Thyroid gland (tissue), 4 donors: ENCODE data around the gene MET. TPM values are rescaled to one million over a fixed set of nuclear protein-coding genes. Genes with fewer than 3 reads are reported as not detected.

ENCODE experiments used
- DNase-seq, 2 donors: peaks; one replicate each; pipeline ENCODE4 v3.0.0-alpha.2; 2019
- H3K27ac ChIP-seq, 3 donors: fragments of 200-600 bp; sonication (generic); 1 replicate in 2 of 3; 2 replicates in 1 of 3; pipeline ENCODE4 v1.5.1; 2016 to 2019; ENCODE audit warnings: mild to moderate bottlenecking in 1 of 3, moderate library complexity in 1 of 3
- H3K27me3 ChIP-seq: fragments of 200-600 bp; sonication (generic); one replicate; pipeline ENCODE4 v1.5.1; 2019
- H3K36me3 ChIP-seq, 2 donors: fragments of 200-600 bp; sonication (generic); one replicate each; pipeline ENCODE4 v1.5.1; 2016 to 2019
- H3K4me1 ChIP-seq, 2 donors: fragments of 200-600 bp; sonication (generic); one replicate each; pipeline ENCODE4 v1.5.1; 2017 to 2019
- H3K4me3 ChIP-seq, 3 donors: fragments of 200-600 bp; sonication (generic); replicated peaks in 1 of 3; 1 replicate in 2 of 3; 2 replicates in 1 of 3; pipeline ENCODE4 v1.5.1; 2016; ENCODE audit warnings: mild to moderate bottlenecking in 1 of 3
- H3K9me3 ChIP-seq: fragments of 200-600 bp; sonication (generic); one replicate; pipeline ENCODE4 v1.5.1; 2017
- POLR2A ChIP-seq, 2 donors: fragments of 450-650 bp; IDR thresholded peaks; one replicate each; pipeline ENCODE4 v1.6.1; 2017; ENCODE audit warnings: antibody characterized with exemption in 2 of 2, mild to moderate bottlenecking in 2 of 2, moderate library complexity in 1 of 2
- WGBS, 2 donors: methylation state at CpG; one replicate each; pipeline ENCODE4 v1.1.5; 2017; 5-methylcytosine and 5-hydroxymethylcytosine counted together
- intact Hi-C: fragments of 100-400 bp; cut with DNase I; formaldehyde crosslinking; loops from one replicate; pipeline ENCODE4 v1.15.1; 2023
- total RNA-seq, 4 donors: library from RNA; depleted of rRNA; stranded (reverse); fragments of >200 nt; gene quantifications; one replicate each; pipeline ENCODE4 v1.2.3, GENCODE V29; 2016
- TF ChIP-seq, protein P1 (sequence below), 6 experiments: fragments of 200-600 bp in 3 of 6; fragments of 450-650 bp in 3 of 6; sonication (generic) in 3 of 6; IDR thresholded peaks; one replicate each; pipeline ENCODE4 v1.5.1; 2016 to 2019; ENCODE audit warnings: antibody characterized with exemption in 6 of 6, mild to moderate bottlenecking in 2 of 6, inconsistent platforms in 1 of 6, moderate library complexity in 1 of 6

Gene MET
- total RNA-seq, 4 donors from 2014 or later, result 41.5 to 59.6 (median 52.7) TPM

DNA sequence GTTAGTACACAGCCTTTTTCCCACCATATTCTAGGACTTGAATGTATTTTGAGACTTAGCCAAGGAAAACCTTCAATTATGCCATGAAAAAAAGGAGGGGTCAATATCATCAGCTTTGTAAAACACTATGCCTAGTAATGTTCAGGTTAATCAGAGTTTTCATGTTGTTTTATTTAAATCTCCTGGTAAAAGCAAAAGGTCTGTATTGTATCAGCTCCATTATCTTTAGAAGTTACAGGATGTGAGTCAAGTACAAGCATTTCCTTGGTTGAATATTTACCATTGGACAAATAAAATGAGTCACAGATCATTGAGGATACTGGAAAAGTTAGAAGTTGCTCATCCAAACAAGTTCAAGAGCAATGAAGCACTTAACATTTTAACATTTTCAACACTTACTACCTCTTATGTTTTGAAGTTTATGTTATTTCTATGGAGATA lies 100.4 kb downstream of the MET start:
- H3K4me1 ChIP-seq, result peaks cover 7 to 8% of the 10 kb centered on the region in 2 donors
- no peak overlapping the region for H3K4me3 ChIP-seq
- H3K27me3 ChIP-seq, result no peaks in the 10 kb centered on the region
- TF ChIP-seq, protein P1, sequence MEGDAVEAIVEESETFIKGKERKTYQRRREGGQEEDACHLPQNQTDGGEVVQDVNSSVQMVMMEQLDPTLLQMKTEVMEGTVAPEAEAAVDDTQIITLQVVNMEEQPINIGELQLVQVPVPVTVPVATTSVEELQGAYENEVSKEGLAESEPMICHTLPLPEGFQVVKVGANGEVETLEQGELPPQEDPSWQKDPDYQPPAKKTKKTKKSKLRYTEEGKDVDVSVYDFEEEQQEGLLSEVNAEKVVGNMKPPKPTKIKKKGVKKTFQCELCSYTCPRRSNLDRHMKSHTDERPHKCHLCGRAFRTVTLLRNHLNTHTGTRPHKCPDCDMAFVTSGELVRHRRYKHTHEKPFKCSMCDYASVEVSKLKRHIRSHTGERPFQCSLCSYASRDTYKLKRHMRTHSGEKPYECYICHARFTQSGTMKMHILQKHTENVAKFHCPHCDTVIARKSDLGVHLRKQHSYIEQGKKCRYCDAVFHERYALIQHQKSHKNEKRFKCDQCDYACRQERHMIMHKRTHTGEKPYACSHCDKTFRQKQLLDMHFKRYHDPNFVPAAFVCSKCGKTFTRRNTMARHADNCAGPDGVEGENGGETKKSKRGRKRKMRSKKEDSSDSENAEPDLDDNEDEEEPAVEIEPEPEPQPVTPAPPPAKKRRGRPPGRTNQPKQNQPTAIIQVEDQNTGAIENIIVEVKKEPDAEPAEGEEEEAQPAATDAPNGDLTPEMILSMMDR (IDR thresholded peaks at IDR 0.05), result no peak
- no peak for TF ChIP-seq POLR2A (IDR thresholded peaks at IDR 0.05)
- H3K27ac ChIP-seq, result no peak overlapping the region
- intact Hi-C loops, result no loop called here
- no peak for DNase-seq
- H3K36me3 ChIP-seq, result no peaks in the 10 kb centered on the region
- H3K9me3 ChIP-seq, result no peaks in the 10 kb centered on the region

DNA sequence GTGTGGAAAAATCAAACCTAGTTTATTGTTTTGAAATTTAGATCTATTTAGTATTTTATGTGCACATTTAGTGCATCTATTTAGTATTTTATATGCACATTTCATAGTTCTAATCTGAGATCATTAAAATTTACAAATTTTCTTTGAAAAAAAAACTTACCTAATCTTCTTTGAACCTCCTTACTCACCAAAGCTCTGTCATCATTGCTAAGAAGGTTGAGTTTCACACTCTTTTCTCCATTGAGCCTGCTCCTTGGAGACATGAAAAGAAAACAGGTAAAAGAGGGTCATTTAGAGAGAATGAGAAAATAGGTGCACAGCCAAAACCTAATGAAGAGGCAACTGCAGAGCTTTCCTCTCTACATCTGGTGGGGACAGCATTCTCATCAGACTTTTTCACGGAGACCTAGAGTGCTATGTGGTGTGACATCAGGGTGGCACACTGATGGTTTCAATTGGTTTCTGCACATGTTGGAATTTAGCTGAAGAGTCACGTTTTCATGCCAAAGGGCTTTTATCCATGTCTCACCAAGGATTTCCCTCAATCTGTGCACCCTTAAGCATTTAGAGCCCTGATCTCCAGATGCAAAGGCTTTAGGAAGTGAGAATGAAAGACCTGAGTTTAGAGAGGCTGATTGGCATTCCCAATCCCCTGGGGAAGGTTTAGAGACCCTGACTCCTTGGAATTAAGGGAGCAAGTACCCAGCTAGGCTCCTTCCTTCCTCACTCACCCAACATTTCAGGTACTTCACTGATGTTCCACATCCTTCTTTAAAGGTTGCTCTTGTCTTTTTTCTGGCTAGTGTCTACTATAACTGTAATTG lies 101.1 kb downstream of the MET start:
- TF ChIP-seq POLR2A (IDR thresholded peaks at IDR 0.05), result no peak
- TF ChIP-seq, protein P1 (IDR thresholded peaks at IDR 0.05), result no peak
- Histone ChIP-seq H3K27me3 (no peaks in the 10 kb centered on the region), H3K4me1 (peaks cover 7 to 8% of the 10 kb centered on the region in 2 donors), H3K9me3 (no peaks in the 10 kb centered on the region), H3K36me3 (no peaks in the 10 kb centered on the region), H3K4me3 (no peak overlapping the region), H3K27ac (no peak overlapping the region)
- whole genome bisulfite sequencing, 2 donors, result 89 to 98% methylated on average over 2 of the region's 2 CpGs
- no peak for DNase-seq
- intact Hi-C loops, result no loop called here

DNA sequence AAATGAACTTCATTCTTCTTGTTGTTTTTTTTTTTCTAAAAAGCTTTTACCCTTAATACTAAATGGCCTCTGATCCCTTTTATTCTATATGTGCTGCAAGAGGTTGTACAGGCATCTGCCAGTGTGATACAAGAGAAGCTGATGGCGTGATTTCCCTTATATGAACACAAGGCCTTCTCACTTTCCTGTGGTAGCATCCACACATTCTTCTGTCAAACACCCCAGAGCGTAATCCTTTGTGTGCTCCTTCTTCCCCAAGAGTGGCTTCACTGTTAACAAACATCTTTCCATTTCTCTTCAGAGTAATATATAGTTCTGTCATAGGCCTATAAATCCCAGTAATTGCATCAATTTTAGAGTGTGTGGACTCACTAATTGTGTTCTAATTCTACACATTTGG lies 104.0 kb downstream of the MET start:
- WGBS, 2 donors, result 97 to 99% methylated on average over 2 of the region's 2 CpGs
- intact Hi-C loops, result no loop called here
- Histone ChIP-seq H3K9me3 (no peaks in the 10 kb centered on the region), H3K4me3 (no peak overlapping the region), H3K27me3 (no peaks in the 10 kb centered on the region), H3K4me1 (peaks cover 20% of the 10 kb centered on the region in 2 donors), H3K27ac (no peak overlapping the region), H3K36me3 (no peaks in the 10 kb centered on the region)
- TF ChIP-seq POLR2A (IDR thresholded peaks at IDR 0.05), result no peak
- TF ChIP-seq, protein P1 (IDR thresholded peaks at IDR 0.05), result no peak
- DNase-seq, result no peak

DNA sequence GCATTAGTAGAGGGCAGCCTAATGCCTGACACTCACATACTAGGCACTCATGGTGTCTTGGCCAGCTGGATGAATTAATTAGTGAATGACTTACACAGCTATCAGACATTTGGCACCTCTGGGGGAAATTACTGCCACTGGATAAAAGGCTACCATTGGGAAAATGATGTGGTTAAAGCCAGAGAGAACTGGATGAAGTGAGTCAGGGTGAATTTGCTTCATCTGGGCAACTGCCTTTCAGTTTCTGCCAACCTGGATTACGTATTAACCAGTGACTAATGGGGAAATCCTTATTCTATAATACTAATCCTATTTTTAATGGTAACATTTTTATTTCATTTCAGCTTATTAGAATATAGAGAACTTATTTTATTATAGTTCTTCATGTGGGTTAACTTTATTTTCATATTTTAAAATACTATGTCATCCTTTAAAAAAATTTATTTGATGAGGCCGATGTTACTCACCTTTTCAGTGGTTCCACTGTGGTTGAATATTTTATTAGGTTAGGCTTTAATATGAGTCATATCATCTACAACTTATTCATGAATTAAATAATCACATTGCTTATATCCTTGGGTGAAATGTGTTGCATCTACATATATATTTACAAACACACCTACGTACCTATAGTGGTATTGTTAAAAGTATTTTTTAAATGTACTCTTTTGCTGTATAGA lies 104.8 kb downstream of the MET start:
- Histone ChIP-seq H3K36me3 (no peaks in the 10 kb centered on the region), H3K4me1 (peaks cover 19 to 21% of the 10 kb centered on the region in 2 donors), H3K4me3 (no peak overlapping the region), H3K27ac (no peak overlapping the region), H3K9me3 (no peaks in the 10 kb centered on the region), H3K27me3 (no peaks in the 10 kb centered on the region)
- no peak for DNase-seq
- intact Hi-C loops, result no loop called here
- WGBS, 2 donors, result 90 to 93% methylated on average over 3 of the region's 3 CpGs
- no peak for TF ChIP-seq POLR2A (IDR thresholded peaks at IDR 0.05)
- TF ChIP-seq, protein P1 (IDR thresholded peaks at IDR 0.05), result no peak
